Measurements from ENCODE around the gene TSHZ2.

Gene TSHZ2

DNA sequence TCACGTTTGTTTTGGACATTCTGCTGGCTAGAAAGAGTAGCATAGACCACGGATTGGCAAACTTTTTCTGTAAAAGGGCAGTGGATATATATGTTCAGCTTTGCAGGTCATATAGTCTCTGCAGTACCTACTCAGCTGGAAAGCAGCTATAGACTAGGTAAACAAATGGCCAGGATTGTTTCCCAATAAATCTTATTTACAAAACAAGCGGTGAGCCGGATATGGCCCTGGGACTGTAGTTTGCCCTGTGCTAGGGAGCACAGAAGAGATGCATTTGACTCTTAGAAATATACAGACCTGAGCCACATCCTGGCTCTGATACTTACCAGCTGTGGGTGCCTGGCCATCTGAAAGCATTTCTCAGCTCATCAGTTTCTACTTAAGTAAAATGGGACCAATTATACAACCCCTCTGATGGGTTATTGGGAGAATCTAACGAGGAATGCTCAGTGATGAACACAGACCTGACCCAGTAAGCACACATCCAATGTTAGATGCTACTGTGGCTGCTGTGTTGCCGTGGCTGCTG, 120.7 kb downstream of the TSHZ2 start:
- DNase-seq = no peak

- no peak for DNase-seq
Observed at GRCh38 chr20:53097371-53097770, 125.2 kb downstream of the TSHZ2 start.

- no peak for DNase-seq
Observed at GRCh38 chr20:53097791-53098190, 125.6 kb downstream of the TSHZ2 start.

- DNase-seq = no peak
Observed at GRCh38 chr20:53098621-53099020, 126.5 kb downstream of the TSHZ2 start.

GRCh38 chr20:53099856-53100255, 127.7 kb downstream of the TSHZ2 start:
- no peak for DNase-seq

DNA sequence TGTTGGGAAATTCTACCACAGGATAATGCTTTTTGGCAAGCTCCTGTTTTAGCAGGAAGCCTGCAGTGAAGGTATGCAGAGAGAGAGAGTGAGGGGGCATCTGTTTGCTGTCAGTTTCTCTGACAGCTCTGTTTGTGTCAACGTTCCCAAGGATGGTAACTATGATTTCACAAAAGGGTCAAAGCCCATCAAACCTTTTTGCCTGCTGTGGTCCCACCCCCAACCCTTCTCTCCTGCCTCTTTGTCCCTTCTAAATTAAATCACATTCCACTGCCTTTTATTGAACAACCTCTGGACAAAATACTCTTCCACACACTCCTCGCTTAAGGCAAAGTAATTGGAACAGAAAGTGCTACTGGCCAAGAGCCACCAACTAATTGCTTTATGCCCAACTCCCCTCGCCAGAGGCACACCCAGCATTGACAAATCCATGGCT, 128.3 kb downstream of the TSHZ2 start:
- no peak for DNase-seq

GRCh38 chr20:53101992-53102760, 130.0 kb downstream of the TSHZ2 start:
- DNase-seq = no peak

DNA sequence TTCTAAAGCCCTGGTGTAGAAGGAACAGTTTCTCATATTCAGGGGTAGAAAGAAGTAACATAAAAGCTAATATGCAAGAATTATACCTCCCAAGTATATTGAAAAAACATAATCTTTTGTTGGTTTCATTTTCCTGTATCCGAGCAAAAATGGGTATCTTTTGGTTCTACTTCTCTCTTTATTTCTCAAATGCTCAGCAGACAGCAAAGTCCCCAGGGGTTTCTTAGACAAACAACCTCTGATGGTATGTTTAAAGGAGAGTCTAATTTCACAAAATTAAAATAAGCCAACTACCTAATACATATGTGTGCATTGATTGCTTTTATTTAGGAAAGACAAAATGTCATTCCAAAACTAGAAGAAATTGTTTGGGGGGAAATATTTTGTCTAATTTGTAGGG, 131.0 kb downstream of the TSHZ2 start:
- DNase-seq = no peak

DNA sequence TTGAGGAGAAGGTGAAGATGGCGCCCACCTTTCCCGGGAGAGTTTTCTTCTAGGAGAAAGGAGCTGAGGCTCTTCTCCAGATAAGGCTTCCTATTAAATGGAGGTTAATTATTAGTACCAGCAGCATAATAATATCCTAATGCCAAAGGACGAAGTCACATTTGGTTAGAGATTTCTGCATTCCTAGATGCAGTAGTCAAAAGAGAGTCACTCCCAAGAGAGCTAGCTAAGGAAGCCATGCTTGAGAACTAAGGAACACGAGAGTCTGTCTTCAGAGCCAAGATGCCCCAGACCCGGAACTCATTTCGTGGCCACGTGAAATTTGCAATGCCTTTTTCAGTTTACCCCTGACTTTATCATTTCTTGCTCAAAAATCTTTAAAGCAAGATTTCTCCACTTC, 132.7 kb downstream of the TSHZ2 start:
- DNase-seq = no peak

- DNase-seq = no peak
Observed at GRCh38 chr20:53116733-53117132, 144.6 kb downstream of the TSHZ2 start.

DNA sequence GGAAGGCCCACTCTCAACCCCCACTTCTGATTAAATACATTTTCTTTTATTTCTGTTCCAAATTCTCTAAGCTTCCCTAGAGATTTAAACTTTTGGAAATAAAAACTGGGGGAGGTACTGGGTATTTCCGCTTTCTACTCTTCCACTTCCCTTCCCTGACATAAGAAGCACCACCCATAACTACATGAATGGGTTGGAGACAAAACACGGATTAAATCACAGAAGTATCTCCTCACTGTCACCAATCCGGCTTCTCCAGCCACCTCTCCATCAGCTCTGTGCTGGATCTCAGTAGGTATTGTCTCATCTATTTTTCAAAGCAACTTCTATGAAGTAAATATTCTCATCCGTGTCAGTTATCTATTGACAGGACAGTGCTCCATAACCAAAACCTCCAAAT, 150.7 kb downstream of the TSHZ2 start:
- no peak for DNase-seq

- no peak for DNase-seq
Observed at GRCh38 chr20:53124075-53124551, 152.0 kb downstream of the TSHZ2 start.

DNA sequence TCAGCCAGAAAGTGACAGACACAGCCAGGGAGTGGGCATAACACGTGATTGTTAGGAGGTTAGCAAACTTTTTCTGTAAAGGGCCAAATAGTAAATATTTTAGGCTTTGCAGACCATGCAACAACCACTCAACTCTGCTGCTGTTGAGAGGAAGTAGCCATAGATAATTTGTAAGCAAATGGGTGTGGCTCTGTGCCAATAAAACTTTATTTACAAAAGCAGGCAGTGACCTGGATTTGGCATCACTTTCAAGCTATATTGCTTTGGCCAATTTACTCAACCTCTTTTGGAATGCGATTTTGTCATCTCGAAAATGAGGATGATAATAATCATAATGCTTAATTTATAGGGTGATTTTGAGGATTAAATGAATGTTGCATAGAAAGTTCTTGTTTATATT, 152.6 kb downstream of the TSHZ2 start:
- no peak for DNase-seq

GRCh38 chr20:53126185-53126584, 154.0 kb downstream of the TSHZ2 start:
- no peak for DNase-seq

DNA sequence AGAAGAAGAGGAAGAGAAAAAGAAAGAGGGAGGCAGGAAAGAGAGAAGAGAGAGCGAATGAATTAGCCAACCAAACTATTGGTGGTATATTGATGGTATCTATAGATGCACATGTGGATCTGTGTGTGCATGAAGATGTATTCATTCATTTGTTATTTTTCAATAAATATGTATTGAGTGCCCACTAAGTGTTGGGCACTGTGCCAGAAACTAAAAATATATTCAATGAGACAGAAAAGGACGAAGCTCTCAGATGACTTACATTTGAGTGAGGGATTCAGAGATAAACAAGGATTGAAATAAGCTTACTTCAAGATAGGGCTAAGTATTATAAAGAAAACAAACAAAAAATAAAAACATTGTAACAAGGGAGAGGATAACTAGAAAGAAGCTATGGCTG, 154.9 kb downstream of the TSHZ2 start:
- DNase-seq = no peak

DNA sequence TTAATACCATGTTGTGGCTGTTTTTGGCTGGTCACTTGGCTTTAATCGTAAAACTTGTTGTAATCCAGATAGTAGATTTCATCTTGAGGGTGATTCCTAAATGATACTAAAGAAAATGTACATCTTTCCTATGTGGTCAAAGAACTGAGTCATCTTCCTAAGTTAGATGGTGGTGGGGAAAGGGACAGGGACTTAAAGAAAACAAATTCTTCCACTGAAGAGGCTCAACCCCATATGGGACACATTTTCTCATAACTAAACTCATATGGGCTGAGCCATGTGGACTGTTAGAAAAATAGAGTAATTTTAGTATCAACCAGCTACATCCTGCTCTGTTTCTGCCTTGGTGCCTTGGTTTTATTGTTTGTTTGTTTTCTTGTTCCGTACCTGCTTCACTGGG, 155.8 kb downstream of the TSHZ2 start:
- no peak for DNase-seq

DNA sequence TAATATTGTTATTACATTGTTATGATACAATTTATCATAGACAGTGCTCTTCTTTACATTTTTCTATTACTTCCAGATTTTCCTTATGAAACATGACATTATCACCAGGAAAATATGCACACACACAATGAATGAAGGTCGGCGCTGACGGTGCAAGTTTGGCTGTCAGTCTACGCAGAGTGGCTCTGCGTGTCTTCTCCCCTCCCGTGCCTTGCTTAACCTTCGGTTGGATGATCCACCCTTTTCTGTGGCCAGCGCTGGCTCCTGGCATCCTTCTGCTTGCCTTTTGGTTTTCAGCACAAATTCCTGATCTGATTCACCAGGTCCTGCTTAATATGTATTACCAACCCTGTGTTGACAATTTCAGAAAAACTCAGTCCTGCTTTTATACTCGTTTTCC, 157.4 kb downstream of the TSHZ2 start:
- no peak for DNase-seq

GRCh38 chr20:53130795-53131194, 158.6 kb downstream of the TSHZ2 start:
- DNase-seq = peak in 2 of 3 donors; percentile 5 to 26

DNA sequence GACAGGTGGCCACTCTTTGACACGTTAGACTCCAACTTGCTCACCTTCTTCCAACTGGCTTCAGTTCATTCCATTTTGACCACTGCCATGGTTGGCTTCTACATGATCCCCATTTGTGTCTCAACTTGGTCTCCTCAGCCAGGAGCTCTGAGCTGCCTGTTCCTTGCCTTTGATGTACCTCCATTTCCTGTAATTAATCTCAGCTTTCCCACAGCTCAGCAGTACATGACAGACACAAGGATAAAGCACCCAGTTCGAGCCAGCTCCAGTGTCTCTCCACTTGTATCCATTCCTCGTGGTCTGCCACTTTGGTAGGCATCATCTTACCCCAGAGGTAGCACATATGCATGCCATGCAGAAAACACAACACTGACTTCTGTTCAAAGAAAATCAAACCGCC, 161.0 kb downstream of the TSHZ2 start:
- no peak for DNase-seq

DNA sequence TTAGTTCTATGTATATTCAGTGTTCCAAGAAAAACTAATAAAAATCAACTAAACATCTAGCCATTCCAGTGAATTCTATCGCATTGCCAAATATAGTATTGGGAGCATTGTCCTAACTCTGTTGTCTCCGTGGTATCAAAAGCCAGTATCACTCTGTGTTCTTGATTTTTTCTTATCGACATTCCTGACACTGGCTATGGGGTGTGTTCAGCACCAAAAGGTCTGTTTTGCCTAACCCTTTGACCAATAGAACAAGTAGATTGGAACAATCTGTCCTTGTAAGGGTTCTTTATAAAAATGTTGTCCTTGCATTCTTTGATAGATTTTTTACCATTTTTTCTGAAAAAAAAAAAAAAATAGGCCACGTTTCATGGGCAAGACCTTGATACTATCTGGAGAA, 161.5 kb downstream of the TSHZ2 start:
- no peak for DNase-seq

- DNase-seq = no peak
Observed at GRCh38 chr20:53136473-53136872, 164.3 kb downstream of the TSHZ2 start.

DNA sequence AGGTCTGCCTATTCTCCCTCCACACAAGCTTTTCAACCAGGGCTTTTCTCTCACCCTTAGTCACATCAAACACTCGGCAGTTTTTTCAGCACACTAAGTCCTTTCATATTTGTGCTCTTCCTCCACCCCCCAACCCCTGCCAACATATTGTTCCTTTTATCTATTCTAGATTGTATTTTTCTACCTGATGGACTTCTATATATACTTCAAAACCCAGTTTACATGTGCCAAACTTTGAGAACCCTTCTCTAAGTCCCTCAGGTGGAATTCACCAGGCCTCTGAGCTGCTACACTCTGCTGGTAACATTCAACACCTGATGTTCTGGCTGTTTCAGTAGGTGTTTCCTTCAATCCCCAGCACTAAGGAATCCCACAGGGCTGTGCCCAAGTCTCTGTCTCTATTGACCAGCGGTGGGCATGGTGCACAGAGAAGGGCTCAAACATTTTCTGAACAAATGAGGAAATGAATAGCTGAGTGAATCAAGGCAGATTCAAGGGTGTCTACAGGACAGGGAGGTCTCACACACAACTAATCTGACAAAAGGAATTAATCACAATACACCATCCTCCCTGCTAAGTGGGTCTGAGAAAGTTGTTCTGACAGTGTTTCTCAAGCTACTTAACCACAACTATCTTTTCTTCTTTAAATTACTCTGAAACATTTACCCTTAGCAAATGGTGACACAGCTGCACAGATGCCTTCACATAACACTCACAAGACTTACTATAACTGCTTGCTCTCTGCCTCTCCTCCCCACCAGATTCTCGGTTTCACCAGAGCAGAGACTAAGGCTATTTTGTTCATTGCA, 166.5 kb downstream of the TSHZ2 start:
- DNase-seq = no peak

DNA sequence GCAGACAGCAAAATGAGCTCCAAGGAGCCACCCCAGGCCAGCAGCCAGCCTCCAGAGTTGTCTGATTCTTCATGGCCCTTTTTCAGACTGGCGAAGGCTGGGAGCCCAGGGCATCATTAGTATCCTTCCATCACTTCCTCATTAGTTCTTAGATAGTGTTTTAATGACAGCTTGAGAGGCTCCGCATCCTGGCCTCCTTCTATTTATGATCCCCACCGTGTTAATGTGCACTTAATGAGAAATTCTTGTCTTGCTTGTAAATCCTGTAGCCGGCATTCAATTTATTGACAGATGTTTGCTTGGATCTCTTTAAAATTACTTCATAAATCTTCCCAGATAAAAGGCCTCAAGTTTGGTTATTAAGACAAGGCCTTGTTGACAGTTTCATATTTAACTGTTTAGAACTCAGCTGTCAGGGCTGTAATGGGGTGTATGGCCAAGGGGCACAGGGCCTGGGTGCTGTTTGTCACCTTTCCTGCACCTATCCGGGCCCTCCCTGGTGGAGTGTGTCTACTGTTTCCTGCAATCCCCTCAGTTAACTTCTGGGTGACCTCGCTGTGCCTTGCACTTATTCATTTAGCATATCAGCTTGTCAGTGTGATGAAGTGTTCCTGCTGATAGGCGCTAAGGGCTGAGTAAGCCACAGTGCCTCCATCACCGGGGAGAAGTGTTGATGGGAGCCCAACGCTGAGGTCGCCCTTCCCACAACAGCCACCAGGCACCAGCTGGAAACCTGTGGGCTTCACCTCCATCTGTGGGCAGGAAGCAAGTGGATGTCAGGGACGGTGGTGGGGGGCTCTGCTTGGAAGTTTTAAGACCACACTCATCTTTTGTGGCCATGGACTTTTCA, 169.3 kb downstream of the TSHZ2 start:
- no peak for DNase-seq
